NCI-H128 (cell line): Measurements from ENCODE around the gene EXOSC6.
"Not testable (repeated sequence)": the region's sequence is repeated elsewhere in the genome, so short reads cannot be mapped to it uniquely, and the experiment has no call there.

Experiments used
- DNase-seq: peaks from one replicate; lab custom pipeline; 2025; ENCODE audit not compliant: unreplicated experiment; lab: John Stamatoyannopoulos, UW

Gene EXOSC6

DNA sequence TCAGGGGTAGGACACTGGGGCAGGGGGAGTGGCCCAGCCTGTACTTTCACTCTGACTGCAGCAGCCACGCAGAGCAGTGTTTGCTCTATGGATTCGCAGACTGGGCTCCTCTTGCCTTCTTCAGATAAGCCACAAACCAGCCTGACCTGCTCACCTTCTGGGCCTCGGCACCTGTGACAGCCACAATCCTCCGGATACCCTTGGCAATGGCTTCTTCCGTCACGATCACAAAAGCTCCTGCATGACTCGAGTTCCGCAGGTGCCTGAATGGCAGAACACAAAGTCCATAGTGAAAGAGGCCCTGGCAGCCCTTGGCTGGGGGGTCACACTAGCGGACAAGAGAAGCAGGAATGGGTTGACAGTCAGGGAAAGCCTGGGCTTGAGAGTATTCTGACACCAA, 3.8 kb upstream of the EXOSC6 start:
- DNase-seq, result no peak

DNA sequence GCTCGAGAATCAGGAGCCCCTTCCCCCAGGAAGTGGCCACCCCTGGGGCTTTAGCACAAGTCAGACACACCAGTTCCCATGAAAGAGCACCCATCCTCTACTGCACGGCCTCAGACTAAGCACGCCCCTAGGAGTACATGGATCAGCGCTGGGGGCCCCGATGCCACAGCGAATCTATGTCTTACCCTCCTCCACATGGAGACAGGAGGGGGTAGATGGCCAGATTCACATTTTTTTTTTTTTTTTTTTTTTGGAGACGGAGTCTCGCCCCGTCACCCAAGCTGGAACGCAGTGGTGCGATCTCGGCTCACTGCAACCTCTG, 3.2 kb upstream of the EXOSC6 start:
- no peak for DNase-seq

DNA sequence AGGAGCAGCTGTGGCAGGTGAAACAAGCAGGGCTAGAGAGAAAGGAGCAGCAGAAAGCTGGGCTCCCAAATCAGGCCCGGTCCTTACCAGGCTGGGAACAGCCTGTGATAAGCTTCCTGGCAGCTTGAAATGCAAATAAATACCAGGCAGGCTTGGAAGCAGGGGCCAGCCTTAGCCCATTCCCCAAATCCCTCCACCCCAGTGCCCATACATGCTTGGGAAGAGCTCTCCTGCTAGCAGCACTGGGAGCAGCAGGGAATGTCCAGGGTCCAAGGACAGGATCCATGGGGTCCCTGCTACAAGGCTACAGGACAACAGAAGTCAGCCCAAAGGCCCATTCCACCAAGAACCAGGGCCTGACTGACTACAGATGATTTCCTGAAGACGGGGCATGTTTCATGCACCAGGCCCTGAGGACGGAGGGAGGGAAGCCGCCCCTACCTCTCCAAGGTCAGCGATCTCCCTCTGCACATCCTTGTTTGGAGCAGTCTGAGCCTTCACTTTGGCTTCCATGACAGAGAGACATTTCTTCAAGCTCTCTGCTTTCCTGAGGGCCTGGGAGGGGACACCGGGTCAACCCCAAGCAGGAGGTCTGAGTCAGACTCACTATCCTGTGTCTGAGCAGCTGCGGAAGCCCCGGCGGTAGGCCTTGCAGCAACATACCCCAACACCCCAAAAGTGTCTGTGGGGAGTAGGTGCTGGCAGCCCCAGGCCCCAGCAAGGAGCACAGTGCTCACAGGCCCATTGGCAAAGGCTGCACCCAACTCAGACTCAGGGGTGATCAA, 2.6 kb upstream of the EXOSC6 start:
- no peak for DNase-seq

DNA sequence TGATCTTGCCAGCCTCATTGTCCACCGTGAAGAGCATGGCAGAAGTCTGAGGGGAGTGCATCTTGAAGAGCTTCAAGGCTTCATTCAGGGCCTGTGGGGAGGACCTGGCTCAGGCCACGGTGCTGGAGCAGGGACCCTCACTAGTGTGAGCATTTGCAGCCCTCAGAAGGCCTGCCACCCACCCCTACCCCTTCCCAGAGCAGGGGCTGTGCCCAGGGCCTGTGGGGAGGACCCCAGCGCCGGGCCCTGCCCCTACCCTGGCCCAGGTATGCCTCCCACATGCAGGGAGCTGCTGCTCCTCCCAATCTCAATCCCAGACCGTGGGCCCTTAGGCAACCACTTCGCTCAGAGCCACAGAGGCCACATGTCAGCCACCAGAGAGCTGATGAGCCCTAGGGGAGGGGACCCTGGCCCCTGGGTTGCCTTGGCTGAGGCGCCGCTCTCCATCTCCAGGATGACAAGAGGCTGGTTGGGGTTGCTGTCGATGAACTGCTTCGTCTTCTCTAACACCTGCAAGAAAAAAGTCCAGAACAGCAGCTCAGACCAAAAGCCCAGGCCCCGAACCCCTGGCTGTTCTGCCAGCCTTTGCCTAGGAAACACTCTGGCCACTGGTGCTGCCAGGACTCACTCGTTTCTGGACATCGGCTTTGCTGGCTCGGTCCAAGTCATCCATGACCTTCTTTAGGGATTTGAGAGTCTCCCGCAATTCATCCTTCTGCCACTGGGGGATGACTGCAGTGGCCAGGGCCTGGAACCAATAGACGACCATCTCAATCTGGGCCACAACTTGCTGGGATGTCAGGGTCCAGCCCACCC, 1.8 kb upstream of the EXOSC6 start:
- DNase-seq, result no peak

DNA sequence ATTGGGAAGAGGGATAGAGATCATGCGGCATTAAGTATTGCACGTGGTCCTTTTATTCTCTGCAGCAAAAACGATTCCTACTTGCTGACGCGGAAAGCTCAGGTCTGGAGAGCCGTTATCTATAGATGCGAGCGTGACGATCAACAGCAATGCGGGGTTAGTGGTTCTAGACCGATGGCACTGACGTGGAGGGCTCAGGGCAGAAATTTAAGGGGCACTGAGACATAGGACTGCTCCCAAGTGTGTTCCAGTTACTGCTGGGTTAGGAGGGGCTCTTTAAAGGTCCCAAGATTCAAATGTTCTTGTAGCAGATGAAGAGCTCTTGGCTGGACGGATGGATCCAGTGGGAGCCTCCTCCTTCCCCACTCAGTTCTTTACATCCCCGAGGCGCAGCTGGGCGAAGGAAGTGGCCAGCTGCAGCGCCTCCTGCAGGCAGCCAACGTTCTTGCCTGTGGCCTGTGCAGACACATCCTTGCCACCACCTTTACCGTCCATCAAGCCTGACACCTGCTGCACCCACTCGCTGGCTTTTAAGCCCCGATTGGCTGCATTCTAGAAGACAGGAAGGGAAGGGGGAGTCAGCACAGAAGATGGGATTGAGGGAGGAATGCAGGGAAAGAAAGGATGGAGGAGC, 732 bp upstream of the EXOSC6 start:
- no peak for DNase-seq

DNA sequence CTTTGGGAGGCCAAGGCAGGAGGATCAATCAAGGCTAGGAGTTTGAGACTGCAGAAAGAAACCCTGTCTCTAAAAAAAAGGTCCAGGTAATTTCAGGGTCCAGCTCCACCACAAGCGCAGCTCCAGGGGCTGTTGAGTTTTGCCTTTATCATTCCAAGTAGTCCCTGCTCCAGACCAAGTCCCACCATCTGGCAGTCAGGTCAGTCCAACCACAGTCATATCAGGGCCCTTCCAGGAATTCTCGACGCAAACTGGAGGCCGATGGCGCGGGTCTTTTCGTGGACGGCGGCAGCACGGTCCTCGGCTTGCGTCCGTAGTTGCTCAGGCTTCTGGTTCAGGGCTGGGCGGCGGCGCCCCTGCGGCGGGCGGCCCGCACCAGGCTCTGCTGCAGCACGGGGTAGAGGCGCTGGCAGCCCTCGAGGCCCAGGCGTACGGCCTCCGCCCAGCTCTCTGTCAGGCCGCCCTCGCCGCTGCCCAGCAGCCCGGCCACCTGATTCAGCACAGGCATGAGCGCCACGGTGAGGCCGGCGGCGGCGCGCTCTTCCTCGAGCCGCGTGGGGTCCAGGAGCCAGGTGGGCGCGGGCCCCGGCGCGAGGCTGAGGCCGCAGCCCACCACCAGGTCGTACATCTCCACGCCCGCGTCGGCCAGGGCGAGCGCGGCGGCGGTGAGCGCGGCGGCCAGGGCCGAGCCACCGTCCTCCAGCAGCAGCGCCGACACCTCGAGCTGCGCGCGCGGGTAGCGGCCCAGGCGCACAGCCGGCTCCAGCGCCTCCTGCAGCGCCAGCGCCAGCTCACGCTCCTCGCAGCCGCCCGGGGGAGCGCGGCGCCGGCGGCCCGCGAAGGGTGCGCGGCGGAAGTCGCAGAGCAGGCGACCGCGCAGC, 752 bp downstream of the EXOSC6 start:
- DNase-seq, result no peak

DNA sequence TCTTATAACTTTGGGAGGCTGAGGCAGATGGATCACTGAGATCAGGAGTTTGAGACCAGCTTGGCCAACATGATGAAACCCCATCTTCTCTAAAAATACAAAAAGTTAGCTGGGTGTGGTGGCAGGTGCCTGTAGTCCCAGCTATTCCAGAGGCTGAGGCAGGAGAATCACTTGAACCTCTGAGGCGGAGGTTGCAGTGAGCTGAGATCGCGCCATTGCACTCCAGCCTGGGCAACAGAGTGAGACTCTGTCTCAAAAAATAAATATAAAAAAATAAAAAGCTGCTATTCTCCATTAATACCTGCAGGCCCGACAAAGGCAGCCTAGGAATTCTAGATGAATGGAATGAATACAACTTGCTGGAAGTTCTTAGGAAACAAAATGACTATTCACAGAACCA, 2.0 kb downstream of the EXOSC6 start:
- not testable (repeated sequence) for DNase-seq

DNA sequence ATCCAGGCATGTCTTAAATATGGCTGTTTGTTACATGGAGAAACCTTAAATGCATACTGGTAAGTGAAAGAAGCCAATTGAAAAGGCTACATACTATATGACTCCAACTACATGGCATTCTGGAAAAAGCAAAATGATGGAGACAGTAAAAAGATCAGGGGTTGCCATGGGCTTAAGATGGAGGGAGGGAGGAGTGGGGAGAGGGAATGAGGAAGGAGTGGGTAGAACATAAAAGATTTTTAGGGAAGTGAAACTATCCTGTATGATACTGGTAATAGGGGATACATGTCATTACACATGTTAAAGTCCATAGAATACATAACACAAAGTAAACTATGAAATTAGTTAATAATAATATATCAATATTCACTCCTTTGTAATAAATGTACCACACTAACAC, 13.0 kb downstream of the EXOSC6 start:
- DNase-seq, result not testable (repeated sequence)

DNA sequence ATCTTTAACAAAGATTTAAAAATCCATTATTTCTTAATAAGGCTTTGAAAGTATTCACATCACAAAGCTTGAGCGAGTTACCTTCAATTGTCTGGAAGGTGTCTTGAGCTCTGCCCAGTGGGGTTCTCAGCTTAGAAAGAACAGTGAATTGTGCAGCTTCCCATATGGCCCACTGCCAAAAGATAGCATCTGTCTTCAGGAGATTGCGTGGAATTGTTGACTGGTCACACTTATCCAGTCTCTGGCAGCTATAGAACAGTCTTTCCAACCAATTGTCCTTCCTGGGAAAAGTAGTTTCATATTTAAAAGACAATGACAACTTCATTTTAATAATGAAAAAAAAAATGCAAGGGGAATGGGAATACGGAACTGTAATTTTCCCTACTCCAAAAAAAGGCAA, 19.9 kb downstream of the EXOSC6 start:
- not testable (repeated sequence) for DNase-seq

DNA sequence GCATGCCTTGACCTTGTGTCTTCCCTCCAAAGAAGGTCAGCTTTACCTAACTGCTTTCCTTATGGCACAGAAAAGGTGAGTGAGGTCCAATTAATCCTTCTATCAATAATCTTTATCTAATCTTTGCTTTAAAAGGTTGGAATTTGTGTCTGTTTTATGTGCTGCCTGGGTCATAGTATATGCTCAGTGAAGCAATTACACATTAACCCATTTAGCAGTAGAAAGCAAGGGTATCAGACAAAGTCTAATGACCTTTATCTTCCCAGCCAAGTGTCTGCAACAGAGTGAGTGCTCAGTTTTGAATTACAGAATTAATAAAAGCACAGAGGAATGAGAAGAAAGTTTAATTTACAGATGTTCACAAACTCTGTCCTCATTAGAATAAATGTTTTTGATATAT, 25.7 kb downstream of the EXOSC6 start:
- DNase-seq, result not testable (repeated sequence)

DNA sequence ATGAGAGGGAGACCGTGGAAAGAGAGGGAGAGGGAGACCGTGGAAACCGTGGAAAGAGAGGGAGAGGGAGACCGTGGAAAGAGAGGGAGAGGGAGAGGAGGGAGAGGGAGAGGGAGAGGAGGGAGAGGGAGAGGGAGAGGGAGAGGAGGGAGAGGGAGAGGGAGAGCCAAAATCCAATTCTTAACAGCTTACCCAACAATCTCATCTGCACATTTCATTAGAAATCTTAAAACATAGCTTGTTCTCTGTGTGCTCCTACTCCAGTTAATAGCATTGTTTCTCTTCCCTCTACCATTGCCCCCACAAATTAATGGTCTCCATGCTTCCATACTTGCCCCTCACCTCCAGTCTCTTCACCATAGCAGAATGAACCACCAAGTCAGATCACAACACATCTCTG, 26.3 kb downstream of the EXOSC6 start:
- DNase-seq, result not testable (repeated sequence)

DNA sequence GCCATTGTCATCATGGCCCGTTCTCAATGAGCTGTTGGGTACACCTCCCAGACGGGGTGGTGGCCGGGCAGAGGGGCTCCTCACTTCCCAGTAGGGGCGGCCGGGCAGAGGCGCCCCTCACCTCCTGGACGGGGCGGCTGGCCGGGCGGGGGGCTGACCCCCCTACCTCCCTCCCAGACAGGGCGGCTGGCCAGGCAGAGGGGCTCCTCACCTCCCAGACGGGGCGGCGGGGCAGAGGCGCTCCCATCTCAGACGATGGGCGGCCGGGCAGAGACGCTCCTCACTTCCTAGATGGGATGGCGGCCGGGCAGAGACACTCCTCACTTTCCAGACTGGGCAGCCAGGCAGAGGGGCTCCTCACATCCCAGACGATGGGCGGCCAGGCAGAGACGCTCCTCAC, 27.1 kb downstream of the EXOSC6 start:
- DNase-seq, result not testable (repeated sequence)

DNA sequence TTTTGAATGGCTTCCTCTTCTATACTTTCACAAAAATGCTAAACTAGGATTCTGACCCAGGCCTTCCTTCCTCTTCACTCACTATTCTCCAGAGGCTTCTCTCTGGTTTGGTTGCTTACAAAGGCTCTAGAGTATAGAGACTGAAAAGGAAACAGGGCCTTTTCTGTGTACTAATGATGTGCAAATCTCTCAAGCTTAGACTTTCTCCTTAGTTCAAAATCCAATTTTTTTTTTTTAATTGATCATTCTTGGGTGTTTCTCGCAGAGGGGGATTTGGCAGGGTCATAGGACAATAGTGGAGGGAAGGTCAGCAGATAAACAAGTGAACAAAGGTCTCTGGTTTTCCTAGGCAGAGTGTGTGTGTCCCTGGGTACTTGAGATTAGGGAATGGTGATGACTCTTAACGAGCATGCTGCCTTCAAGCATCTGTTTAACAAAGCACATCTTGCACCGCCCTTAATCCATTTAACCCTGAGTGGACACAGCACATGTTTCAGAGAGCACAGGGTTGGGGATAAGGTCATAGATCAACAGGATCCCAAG, 27.7 kb downstream of the EXOSC6 start:
- DNase-seq, result not testable (repeated sequence)

DNA sequence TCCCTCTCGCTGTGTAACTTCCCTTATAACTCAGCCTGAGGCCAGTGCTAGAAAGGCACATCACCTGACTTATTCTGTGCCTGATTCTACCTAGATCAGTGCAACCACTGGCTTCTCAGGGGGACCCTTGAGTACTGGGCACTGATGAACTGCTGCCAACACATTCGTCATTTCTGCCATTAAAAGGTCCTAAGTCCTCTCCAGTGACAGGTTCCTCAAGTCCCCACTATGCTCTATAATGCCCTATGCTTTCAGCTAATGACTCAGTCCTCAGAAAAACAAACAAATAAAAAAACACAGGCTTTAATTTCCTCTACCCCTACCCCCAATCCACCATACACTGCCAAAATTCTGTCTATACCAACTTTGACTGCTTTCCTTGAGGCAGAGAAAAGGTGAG, 28.5 kb downstream of the EXOSC6 start:
- DNase-seq, result not testable (repeated sequence)

DNA sequence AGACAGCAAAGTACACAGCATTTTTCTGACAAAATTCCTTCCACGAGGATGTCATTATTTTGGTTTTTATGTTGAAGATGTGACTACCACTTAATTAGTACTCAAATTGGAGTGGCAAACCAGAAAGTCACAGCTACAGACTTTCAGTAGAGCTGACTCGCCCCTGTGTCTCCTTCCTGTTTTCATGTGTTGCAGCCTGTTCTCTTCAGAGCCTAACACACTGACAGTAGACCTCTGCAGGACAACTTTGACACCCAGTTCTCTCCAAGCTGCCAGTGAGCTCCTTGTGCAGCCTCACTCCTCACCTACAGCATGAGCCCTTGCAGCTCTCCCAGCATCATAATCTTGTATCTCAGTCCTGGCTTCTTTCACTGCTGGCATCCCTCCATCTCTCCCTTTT, 29.2 kb downstream of the EXOSC6 start:
- not testable (repeated sequence) for DNase-seq

DNA sequence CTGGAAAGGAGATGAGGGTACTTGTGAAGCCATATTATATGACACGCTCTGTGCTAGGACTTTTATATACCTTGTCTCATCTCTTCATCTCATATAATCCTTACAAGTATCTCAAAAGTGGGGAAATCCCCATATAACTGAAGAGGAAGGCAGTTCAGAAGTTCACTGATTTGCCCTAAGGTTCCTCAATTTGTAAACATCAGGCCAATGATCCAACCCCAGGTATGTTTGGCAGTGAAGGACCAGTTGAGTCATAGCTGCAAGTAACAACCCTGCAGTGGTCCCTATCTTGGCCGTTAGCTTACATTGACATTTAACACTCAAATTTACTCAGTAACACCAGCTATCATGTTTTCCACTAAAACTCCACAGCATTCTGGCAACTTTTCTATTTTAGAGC, 33.2 kb downstream of the EXOSC6 start:
- not testable (repeated sequence) for DNase-seq

DNA sequence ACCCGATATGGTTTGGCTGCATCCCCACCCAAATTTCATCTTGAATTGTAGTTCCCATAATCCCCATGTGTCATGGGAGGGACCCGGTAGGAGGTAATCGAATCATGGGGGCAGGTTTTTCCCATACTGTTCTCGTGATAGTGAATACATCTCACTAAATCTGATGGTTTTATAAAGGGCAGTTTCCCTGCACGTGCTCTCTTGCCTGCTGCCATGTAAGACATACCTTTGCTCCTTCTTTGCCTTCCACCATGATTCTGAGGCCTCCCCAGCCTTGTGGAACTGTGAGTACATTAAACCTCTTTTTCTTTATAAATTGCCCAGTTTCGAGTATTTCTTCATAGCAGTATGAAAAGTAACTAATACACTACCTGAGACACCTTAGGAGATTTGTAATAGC, 45.4 kb downstream of the EXOSC6 start:
- not testable (repeated sequence) for DNase-seq

DNA sequence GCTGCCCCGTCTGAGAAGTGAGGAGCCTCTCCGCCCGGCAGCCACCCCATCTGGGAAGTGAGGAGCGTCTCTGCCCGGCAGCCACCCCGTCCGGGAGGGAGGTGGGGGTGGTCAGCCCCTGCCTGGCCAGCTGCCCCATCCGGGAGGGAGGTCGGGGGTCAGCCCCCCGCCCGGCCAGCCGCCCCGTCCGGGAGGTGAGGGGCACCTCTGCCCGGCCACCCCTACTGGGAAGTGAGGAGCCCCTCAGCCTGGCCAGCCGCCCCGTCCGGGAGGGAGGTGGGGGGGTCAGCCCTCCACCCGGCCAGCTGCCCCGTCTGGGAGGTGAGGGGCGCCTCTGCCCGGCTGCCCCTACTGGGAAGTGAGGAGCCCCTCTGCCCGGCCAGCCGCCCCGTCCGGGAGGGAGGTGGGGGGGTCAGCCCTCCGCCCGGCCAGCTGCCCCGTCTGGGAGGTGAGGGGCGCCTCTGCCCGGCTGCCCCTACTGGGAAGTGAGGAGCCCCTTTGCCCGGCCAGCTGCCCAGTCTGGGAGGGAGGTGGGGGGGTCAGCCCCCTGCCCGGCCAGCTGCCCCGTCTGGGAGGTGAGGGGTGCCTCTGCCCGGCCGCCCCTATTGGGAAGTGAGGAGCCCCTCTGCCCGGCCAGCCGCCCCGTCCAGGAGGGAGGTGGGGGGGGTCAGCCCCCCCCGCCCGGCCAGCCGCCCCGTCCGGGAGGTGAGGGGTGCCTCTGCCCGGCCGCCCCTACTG, 46.9 kb downstream of the EXOSC6 start:
- DNase-seq, result not testable (repeated sequence)

DNA sequence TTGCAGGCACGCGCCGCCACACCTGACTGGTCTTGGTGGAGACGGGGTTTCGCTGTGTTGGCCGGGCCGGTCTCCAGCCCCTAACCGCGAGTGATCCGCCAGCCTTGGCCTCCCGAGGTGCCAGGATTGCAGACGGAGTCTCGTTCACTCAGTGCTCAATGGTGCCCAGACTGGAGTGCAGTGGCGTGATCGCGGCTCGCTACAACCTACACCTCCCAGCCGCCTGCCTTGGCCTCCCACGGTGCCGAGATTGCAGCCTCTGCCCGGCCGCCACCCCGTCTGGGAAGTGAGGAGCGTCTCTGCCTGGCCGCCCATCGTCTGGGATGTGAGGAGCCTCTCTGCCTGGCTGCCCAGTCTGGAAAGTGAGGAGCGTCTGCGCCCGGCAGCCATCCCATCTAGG, 47.7 kb downstream of the EXOSC6 start:
- DNase-seq, result not testable (repeated sequence)

DNA sequence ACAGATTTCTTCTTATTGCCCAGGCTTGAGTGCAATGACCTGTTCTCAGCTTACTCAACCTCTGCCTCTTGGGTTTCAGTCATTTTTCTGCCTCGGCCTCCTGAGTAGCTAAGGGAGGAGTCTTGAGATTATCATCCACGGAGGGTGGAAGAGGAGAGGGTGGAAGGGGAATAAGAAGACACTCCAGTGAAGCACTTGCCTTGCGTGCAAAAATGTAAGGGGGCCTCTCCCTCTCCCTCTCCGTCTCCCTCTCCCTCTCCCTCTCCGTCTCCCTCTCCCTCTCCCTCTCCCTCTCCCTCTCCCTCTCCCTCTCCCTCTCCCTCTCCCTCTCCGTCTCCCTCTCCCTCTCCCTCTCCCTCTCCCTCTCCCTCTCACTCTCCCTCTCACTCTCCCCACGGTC, 48.2 kb downstream of the EXOSC6 start:
- not testable (repeated sequence) for DNase-seq
